HepG2 (cell line): ENCODE data around the gene RETN. TPM values are rescaled to one million over a fixed set of nuclear protein-coding genes. Genes with fewer than 3 reads are reported as not detected.

ENCODE experiments used
- ATAC-seq: fragments of 200-7000 bp; cut with Tn5 transposase; 3 replicates; pipeline ENCODE4 v1.9.1; 2020; ENCODE audit warnings: mild to moderate bottlenecking, moderate library complexity
- BruUV-seq: library from RNA; stranded (reverse); fragments of 400-500 nt; replicated peaks from 2 replicates; lab custom pipeline; 2021; lab: Mats Ljungman, UMichigan
- CTCF ChIA-PET: fragments of 300-600 bp; formaldehyde crosslinking; extraction: SDS; loops from one replicate; lab custom pipeline; 2021; ENCODE audit warnings: low total read pairs, inconsistent platforms, low intra/inter-chr PET ratio; lab: Yijun Ruan, JAX
- POLR2A ChIA-PET: fragments of 350-600 bp; sonication (Branson Sonifier 250); formaldehyde crosslinking; loops from one replicate; lab custom pipeline; 2020; ENCODE audit warnings: antibody characterized with exemption, inconsistent platforms; lab: Yijun Ruan, JAX
- DNase-seq: peaks from one replicate; pipeline ENCODE4 v3.0.0-alpha.2; 2015; ENCODE audit warnings: low spot score
- FAIRE-seq: peaks from 3 replicates; lab custom pipeline; 2011; peaks lifted over from hg19 to GRCh38; lab: Jason Lieb, UNC
- H2AFZ ChIP-seq: one replicate; pipeline ENCODE4 v1.6.1; 2011; ENCODE audit warnings: low read length, inconsistent platforms
- H3K27ac ChIP-seq: fragments of 300-600 bp; 3 replicates; pipeline ENCODE4 v1.8.0; 2011; ENCODE audit warnings: mixed run types, mild to moderate bottlenecking, mixed read lengths, low read length, inconsistent platforms; ENCODE audit not compliant: insufficient read depth; ENCODE audit errors: extremely low read length
- H3K27me3 ChIP-seq, 2 experiments: fragments of 200-600 bp in 1 of 2; 2 replicates in 1 of 2; 3 replicates in 1 of 2; pipeline versions ENCODE4 v1.6.0 to v1.8.0; 2011; ENCODE audit warnings: low read length in 2 of 2, mild to moderate bottlenecking in 2 of 2, moderate library complexity in 2 of 2, inconsistent platforms in 1 of 2; ENCODE audit not compliant: insufficient read depth in 2 of 2, control insufficient read depth in 1 of 2
- H3K36me3 ChIP-seq, 2 experiments: fragments of 200-600 bp in 1 of 2; replicated peaks in 1 of 2; 2 replicates in 1 of 2; 3 replicates in 1 of 2; pipeline versions ENCODE4 v1.5.1 to v1.8.0; 2011; ENCODE audit warnings: low read length in 2 of 2, inconsistent platforms in 1 of 2; ENCODE audit not compliant: insufficient read depth in 2 of 2, control insufficient read depth in 1 of 2
- H3K4me1 ChIP-seq: 2 replicates; pipeline ENCODE4 v1.5.1; 2012; ENCODE audit warnings: low read length, inconsistent platforms; ENCODE audit not compliant: insufficient read depth
- H3K4me2 ChIP-seq: 2 replicates; pipeline ENCODE4 v1.6.0; 2011; ENCODE audit warnings: low read depth, low read length, inconsistent platforms
- H3K4me3 ChIP-seq, 3 experiments: fragments of 200-600 bp in 1 of 3; sonication (generic), shearing (Covaris generic) in 1 of 3; replicated peaks in 1 of 3; 2 replicates each; pipeline ENCODE4 v1.5.1; 2011 to 2016; ENCODE audit warnings: low read length in 3 of 3, inconsistent platforms in 2 of 3, low read depth in 2 of 3, mild to moderate bottlenecking in 2 of 3, control low read depth in 1 of 3, mixed read lengths in 1 of 3; ENCODE audit not compliant: insufficient read depth in 1 of 3
- H3K79me2 ChIP-seq: one replicate; pipeline ENCODE4 v1.6.1; 2011; ENCODE audit warnings: low read length, inconsistent platforms; ENCODE audit not compliant: insufficient read depth
- H3K9ac ChIP-seq: 2 replicates; pipeline ENCODE4 v1.6.0; 2011; ENCODE audit warnings: mild to moderate bottlenecking, low read depth, low read length, inconsistent platforms; ENCODE audit not compliant: insufficient read depth
- H3K9me3 ChIP-seq: 2 replicates; pipeline ENCODE4 v1.5.1; 2012; ENCODE audit warnings: mild to moderate bottlenecking, low read length
- H4K20me1 ChIP-seq: 2 replicates; pipeline ENCODE4 v1.6.0; 2011; ENCODE audit warnings: inconsistent platforms, mild to moderate bottlenecking, low read length, moderate library complexity; ENCODE audit not compliant: insufficient read depth
- DNMT1 ChIP-seq: sonication (generic); formaldehyde crosslinking; IDR thresholded peaks from 2 replicates; pipeline ENCODE4 v1.5.1; 2020; ENCODE audit warnings: mild to moderate bottlenecking, missing genetic modification reagents
- GLI4 ChIP-seq: sonication (generic); formaldehyde crosslinking; IDR thresholded peaks from 2 replicates; pipeline ENCODE4 v1.5.1; 2020; ENCODE audit warnings: missing genetic modification reagents, mild to moderate bottlenecking, moderate library complexity, borderline replicate concordance
- HOXA5 ChIP-seq: sonication (generic); formaldehyde crosslinking; IDR thresholded peaks from 2 replicates; pipeline ENCODE4 v1.4.0; 2020; ENCODE audit warnings: missing genetic modification reagents
- LRRFIP1 ChIP-seq: sonication (generic); formaldehyde crosslinking; conservative IDR thresholded peaks from 2 replicates; pipeline ENCODE4 v1.4.0; 2020; ENCODE audit warnings: missing genetic modification reagents
- NFATC3 ChIP-seq: sonication (generic); formaldehyde crosslinking; IDR thresholded peaks from 2 replicates; pipeline ENCODE4 v1.5.1; 2020; ENCODE audit warnings: mild to moderate bottlenecking, missing genetic modification reagents
- ZNF34 ChIP-seq: sonication (generic); formaldehyde crosslinking; IDR thresholded peaks from 2 replicates; pipeline ENCODE4 v1.4.0; 2020; ENCODE audit warnings: mild to moderate bottlenecking, missing genetic modification reagents, borderline replicate concordance
- ZNF816 ChIP-seq: sonication (generic); formaldehyde crosslinking; IDR thresholded peaks from 2 replicates; pipeline ENCODE4 v1.8.0; 2022; ENCODE audit warnings: missing genetic modification reagents, mild to moderate bottlenecking, borderline replicate concordance
- WGBS: methylation state at CpG from one replicate; pipeline ENCODE4 v1.1.6; 2017; ENCODE audit warnings: low lambda C conversion rate; 5-methylcytosine and 5-hydroxymethylcytosine counted together
- in situ Hi-C: cut with HindIII; loops from 2 replicates; pipeline ENCODE4 v1.10.0; 2017; ENCODE audit warnings: low pct_unique_long_range_greater_than_20kb; ENCODE audit not compliant: extremely low pct_ligation_motif_present
- intact Hi-C: fragments of 100-400 bp; cut with micrococcal nuclease; formaldehyde crosslinking; loops from one replicate; pipeline ENCODE4 v1.10.0; 2022; ENCODE audit not compliant: unreplicated experiment
- polyA plus RNA-seq, 8 experiments: library from polyadenylated mRNA; depleted of rRNA in 3 of 8; stranded (reverse) in 7 of 8; unstranded in 1 of 8; fragments of >200 nt; fragmentation: Illumina TruSeq in 4 of 8; extraction: Trizol in 4 of 8; gene quantifications; 2 replicates each; pipeline versions ENCODE4 v1.2.1 to v1.2.3, GENCODE V29; 2011 to 2016; ENCODE audit warnings: low read depth in 4 of 8, missing spikeins in 1 of 8, mixed read lengths in 1 of 8; ENCODE audit not compliant: insufficient read depth in 1 of 8
- total RNA-seq, 5 experiments: library from RNA; depleted of rRNA; stranded (reverse); fragments of >200 nt; fragmentation: Illumina TruSeq; extraction: Trizol; gene quantifications; 2 replicates each; pipeline ENCODE4 v1.2.3, GENCODE V29; 2016; ENCODE audit warnings: low read depth in 1 of 5
- TF ChIP-seq, protein P1 (sequence below): sonication (generic); formaldehyde crosslinking; IDR thresholded peaks from 2 replicates; pipeline ENCODE4 v1.4.0; 2020; ENCODE audit warnings: low read depth, missing genetic modification reagents
- TF ChIP-seq, protein P2 (sequence below): sonication (generic); formaldehyde crosslinking; conservative IDR thresholded peaks from 2 replicates; pipeline ENCODE4 v1.5.0; 2020; ENCODE audit warnings: missing genetic modification reagents

Gene RETN
- total and polyA plus RNA-seq, 2 of the 13 experiments (the other 11 are each of a cell fraction or from before 2014, with no cell fraction given) = not detected

DNA sequence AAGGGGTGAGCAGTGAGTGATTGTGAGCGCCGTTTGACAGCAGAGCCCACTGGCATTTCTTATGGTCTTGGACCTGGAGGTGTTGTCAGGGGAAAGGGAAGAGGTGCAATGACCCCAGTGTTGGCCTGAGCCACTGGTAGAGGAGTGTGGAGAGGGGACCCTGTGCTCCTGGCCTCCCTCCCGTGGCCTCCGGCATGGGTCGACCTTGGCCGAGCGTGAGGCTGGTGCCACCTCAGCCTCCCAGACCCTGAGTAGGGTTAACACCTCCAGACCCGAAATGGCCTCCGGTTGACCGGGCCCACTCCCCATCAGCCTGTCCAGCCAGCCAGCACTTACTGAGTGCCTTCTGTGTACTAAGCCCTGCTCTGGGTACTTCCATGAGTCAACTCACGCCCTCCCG, 18.3 kb downstream of the RETN start (continued):
- TF ChIP-seq LRRFIP1 (no peak), NFATC3 (CRISPR knock-in tag) (no peak)

DNA sequence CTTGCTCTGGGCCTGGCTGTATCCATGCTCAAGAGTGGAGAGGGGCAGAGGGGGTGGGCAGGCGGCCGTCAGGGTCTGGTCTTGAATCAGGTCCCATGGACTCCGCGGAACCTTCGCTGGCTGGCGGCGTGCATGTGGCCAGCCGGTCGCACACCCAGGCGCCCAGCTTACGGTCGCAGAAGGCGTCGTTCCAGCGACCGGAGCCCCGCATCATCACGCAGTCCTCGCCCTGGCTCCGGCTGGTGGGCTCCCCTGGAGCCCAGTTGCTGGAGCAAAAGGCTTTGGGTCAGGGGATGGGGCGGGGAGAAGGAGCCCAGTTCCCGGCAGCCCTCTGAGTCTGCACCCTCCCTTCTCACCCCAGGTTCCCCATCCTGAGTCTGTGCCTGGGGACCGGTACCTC, 20.3 kb downstream of the RETN start:
- no peak overlapping the region for H3K27ac ChIP-seq
- no peaks in the 10 kb centered on the region for H3K4me1 ChIP-seq
- no peaks in the 10 kb centered on the region for H3K79me2 ChIP-seq
- CTCF ChIA-PET = no interaction called here
- FAIRE-seq = no peak
- H3K36me3 ChIP-seq = no peaks in the 10 kb centered on the region
- no peak for ATAC-seq
- TF ChIP-seq DNMT1 (CRISPR knock-in tag) (no peak), GLI4 (CRISPR knock-in tag) (no peak), ZNF34 (CRISPR knock-in tag) (no peak), HOXA5 (CRISPR knock-in tag) (no peak), ZNF816 (CRISPR knock-in tag) (no peak)
- TF ChIP-seq, protein P1, sequence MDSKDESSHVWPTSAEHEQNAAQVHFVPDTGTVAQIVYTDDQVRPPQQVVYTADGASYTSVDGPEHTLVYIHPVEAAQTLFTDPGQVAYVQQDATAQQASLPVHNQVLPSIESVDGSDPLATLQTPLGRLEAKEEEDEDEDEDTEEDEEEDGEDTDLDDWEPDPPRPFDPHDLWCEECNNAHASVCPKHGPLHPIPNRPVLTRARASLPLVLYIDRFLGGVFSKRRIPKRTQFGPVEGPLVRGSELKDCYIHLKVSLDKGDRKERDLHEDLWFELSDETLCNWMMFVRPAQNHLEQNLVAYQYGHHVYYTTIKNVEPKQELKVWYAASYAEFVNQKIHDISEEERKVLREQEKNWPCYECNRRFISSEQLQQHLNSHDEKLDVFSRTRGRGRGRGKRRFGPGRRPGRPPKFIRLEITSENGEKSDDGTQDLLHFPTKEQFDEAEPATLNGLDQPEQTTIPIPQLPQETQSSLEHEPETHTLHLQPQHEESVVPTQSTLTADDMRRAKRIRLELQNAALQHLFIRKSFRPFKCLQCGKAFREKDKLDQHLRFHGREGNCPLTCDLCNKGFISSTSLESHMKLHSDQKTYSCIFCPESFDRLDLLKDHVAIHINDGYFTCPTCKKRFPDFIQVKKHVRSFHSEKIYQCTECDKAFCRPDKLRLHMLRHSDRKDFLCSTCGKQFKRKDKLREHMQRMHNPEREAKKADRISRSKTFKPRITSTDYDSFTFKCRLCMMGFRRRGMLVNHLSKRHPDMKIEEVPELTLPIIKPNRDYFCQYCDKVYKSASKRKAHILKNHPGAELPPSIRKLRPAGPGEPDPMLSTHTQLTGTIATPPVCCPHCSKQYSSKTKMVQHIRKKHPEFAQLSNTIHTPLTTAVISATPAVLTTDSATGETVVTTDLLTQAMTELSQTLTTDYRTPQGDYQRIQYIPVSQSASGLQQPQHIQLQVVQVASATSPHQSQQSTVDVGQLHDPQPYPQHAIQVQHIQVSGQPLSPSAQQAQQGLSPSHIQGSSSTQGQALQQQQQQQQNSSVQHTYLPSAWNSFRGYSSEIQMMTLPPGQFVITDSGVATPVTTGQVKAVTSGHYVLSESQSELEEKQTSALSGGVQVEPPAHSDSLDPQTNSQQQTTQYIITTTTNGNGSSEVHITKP = no peak
- TF ChIP-seq, protein P2, sequence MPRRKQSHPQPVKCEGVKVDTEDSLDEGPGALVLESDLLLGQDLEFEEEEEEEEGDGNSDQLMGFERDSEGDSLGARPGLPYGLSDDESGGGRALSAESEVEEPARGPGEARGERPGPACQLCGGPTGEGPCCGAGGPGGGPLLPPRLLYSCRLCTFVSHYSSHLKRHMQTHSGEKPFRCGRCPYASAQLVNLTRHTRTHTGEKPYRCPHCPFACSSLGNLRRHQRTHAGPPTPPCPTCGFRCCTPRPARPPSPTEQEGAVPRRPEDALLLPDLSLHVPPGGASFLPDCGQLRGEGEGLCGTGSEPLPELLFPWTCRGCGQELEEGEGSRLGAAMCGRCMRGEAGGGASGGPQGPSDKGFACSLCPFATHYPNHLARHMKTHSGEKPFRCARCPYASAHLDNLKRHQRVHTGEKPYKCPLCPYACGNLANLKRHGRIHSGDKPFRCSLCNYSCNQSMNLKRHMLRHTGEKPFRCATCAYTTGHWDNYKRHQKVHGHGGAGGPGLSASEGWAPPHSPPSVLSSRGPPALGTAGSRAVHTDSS = no peak
- H2AFZ ChIP-seq = no peak overlapping the region
- intact Hi-C loops (no loop called here), in situ Hi-C loops (loop anchor here (10.0 kb wide), 1 partner anchor 106 kb away; no protein-coding TSS in a partner anchor)
- H3K9me3 ChIP-seq = no peaks in the 10 kb centered on the region
- H3K9ac ChIP-seq = no peak overlapping the region
- peaks cover 3 to 14% of the 10 kb centered on the region in 2 experiments; a peak in 4 of 5 replicates for H3K27me3 ChIP-seq
- DNase-seq = no peak
- no peak overlapping the region for H3K4me2 ChIP-seq
- POLR2A ChIA-PET = no interaction called here
- no peak overlapping the region for H3K4me3 ChIP-seq
- no peaks in the 10 kb centered on the region for H4K20me1 ChIP-seq
- WGBS = 93% methylated on average over 1 of the region's 23 CpGs
- BruUV-seq = no TSS peak
